Trophoblast cell (in vitro differentiated cells and primary cell): Measurements from ENCODE around the gene PPP1R1B.

Experiments used
- DNase-seq, 2 donors: peaks; one replicate each; pipeline ENCODE4 v3.0.0-alpha.2; 2016
- H2AFZ ChIP-seq: 2 replicates; pipeline ENCODE4 v1.6.1; 2013; ENCODE audit warnings: low read length, moderate library complexity, mild to moderate bottlenecking; ENCODE audit not compliant: insufficient read depth, poor library complexity
- H2AK5ac ChIP-seq: 2 replicates; pipeline ENCODE4 v1.6.1; 2013; ENCODE audit warnings: mild to moderate bottlenecking, low read length
- H2BK120ac ChIP-seq: 2 replicates; pipeline ENCODE4 v1.6.1; 2013; ENCODE audit warnings: low read length, mild to moderate bottlenecking, moderate library complexity; ENCODE audit not compliant: insufficient read depth, poor library complexity
- H2BK12ac ChIP-seq: 2 replicates; pipeline ENCODE4 v1.6.1; 2013; ENCODE audit warnings: mild to moderate bottlenecking, low read length, moderate library complexity
- H2BK5ac ChIP-seq: 2 replicates; pipeline ENCODE4 v1.6.1; 2013; ENCODE audit warnings: low read length, low read depth, moderate library complexity, mild to moderate bottlenecking; ENCODE audit not compliant: poor library complexity
- H3K14ac ChIP-seq: 2 replicates; pipeline ENCODE4 v1.6.1; 2013; ENCODE audit warnings: mild to moderate bottlenecking, low read length
- H3K18ac ChIP-seq: 2 replicates; pipeline ENCODE4 v1.6.1; 2013; ENCODE audit warnings: mild to moderate bottlenecking, low read length
- H3K23ac ChIP-seq: 2 replicates; pipeline ENCODE4 v1.6.1; 2013; ENCODE audit warnings: low read length
- H3K27ac ChIP-seq: 2 replicates; pipeline ENCODE4 v1.5.1; 2013; ENCODE audit warnings: low read depth, mild to moderate bottlenecking, inconsistent platforms, low read length, moderate library complexity
- H3K27me3 ChIP-seq: 2 replicates; pipeline ENCODE4 v1.6.1; 2013; ENCODE audit warnings: inconsistent platforms, mild to moderate bottlenecking, low read length, moderate library complexity; ENCODE audit not compliant: insufficient read depth
- H3K36me3 ChIP-seq, 2 experiments: 1 replicate in 1 of 2; 2 replicates in 1 of 2; pipeline ENCODE4 v1.6.1; 2013; ENCODE audit warnings: low read length in 2 of 2, mild to moderate bottlenecking in 2 of 2, moderate library complexity in 1 of 2; ENCODE audit not compliant: insufficient read depth in 2 of 2, control insufficient read depth in 1 of 2
- H3K4ac ChIP-seq: 2 replicates; pipeline ENCODE4 v1.6.1; 2013; ENCODE audit warnings: low read depth, mild to moderate bottlenecking, low read length, moderate library complexity
- H3K4me1 ChIP-seq, 2 experiments: 1 replicate in 1 of 2; 2 replicates in 1 of 2; pipeline ENCODE4 v1.6.1; 2013; ENCODE audit warnings: low read length in 2 of 2, mild to moderate bottlenecking in 2 of 2, moderate library complexity in 1 of 2; ENCODE audit not compliant: insufficient read depth in 2 of 2, control insufficient read depth in 1 of 2
- H3K4me2 ChIP-seq: 2 replicates; pipeline ENCODE4 v1.6.1; 2013; ENCODE audit warnings: inconsistent platforms, mild to moderate bottlenecking, low read length, moderate library complexity
- H3K4me3 ChIP-seq: 2 replicates; pipeline ENCODE4 v1.5.1; 2013; ENCODE audit warnings: mild to moderate bottlenecking, low read depth, low read length, inconsistent platforms
- H3K79me1 ChIP-seq: one replicate; pipeline ENCODE4 v1.6.1; 2013; ENCODE audit warnings: low read length
- H3K79me2 ChIP-seq: 2 replicates; pipeline ENCODE4 v1.6.1; 2013; ENCODE audit warnings: low read length, mild to moderate bottlenecking; ENCODE audit not compliant: control insufficient read depth, insufficient read depth, poor library complexity
- H3K9ac ChIP-seq: 2 replicates; pipeline ENCODE4 v1.6.1; 2013; ENCODE audit warnings: mild to moderate bottlenecking, low read length
- H3K9me3 ChIP-seq: 2 replicates; pipeline ENCODE4 v1.6.1; 2013; ENCODE audit warnings: low read depth, mild to moderate bottlenecking, control low read depth, inconsistent platforms, low read length; ENCODE audit not compliant: insufficient read depth
- H4K12ac ChIP-seq: 2 replicates; pipeline ENCODE4 v1.6.1; 2013; ENCODE audit warnings: low read depth, mild to moderate bottlenecking, low read length, moderate library complexity
- H4K8ac ChIP-seq: 2 replicates; pipeline ENCODE4 v1.6.1; 2013; ENCODE audit warnings: low read depth, mild to moderate bottlenecking, low read length, moderate library complexity
- H4K91ac ChIP-seq: one replicate; pipeline ENCODE4 v1.6.1; 2013; ENCODE audit warnings: low read depth, mild to moderate bottlenecking, low read length, moderate library complexity
- WGBS: extraction: QIAGEN DNeasy Blood & Tissue Kit; methylation state at CpG from one replicate; pipeline ENCODE4 v1.1.7; 2013; ENCODE audit warnings: missing lambda C conversion rate; ENCODE audit not compliant: insufficient read length, insufficient coverage; ENCODE audit errors: extremely low coverage; 5-methylcytosine and 5-hydroxymethylcytosine counted together

The PPP1R1B gene

DNA sequence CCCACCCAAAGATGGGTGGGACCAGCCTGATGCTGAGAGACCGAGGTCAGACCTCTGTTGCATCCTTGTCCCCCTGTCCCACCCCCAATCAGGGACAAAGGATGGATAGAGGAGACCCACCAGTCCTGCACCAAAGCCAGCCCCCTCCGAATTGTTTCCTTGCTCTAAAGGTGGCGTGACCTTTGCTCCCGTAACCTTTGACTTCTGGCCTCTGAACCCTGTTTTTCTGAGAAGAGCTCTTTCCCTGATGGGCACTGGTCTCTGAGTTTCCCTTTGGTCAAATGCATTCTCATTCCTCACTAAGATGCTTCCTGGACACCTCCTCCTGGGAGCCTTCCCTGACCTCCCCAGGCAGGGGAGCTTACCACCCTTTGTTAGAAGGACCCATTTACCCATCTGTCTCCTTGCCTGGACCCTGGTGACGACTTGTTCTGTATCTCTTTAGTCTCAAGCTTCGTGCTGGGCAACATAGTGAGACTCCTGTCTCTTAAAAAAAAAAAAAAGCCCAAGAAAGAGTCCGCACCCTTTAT lies 13.8 kb upstream of the PPP1R1B start:
- Histone ChIP-seq H2BK5ac (no peak overlapping the region), H3K27ac (no peak overlapping the region), H4K8ac (no peak overlapping the region), H2AFZ (no peak overlapping the region), H4K12ac (no peak overlapping the region), H3K14ac (no peak overlapping the region), H3K4me1 (peaks cover 0 to 3% of the 10 kb centered on the region in 2 experiments), H3K9me3 (peaks cover 4% of the 10 kb centered on the region), H3K4me3 (no peak overlapping the region), H3K23ac (no peak overlapping the region), H3K4ac (no peak overlapping the region), H3K36me3 (no peaks in the 10 kb centered on the region), H3K18ac (no peak overlapping the region), H2BK120ac (no peak overlapping the region), H2AK5ac (no peak overlapping the region), H4K91ac (no peak overlapping the region), H3K79me2 (no peaks in the 10 kb centered on the region), H3K27me3 (peaks cover 50% of the 10 kb centered on the region), H2BK12ac (no peak overlapping the region), H3K9ac (no peak overlapping the region), H3K4me2 (no peak overlapping the region), H3K79me1 (no peaks in the 10 kb centered on the region)
- DNase-seq: no peak
- WGBS: no CpG with 5 or more reads among the region's 7 CpGs

DNA sequence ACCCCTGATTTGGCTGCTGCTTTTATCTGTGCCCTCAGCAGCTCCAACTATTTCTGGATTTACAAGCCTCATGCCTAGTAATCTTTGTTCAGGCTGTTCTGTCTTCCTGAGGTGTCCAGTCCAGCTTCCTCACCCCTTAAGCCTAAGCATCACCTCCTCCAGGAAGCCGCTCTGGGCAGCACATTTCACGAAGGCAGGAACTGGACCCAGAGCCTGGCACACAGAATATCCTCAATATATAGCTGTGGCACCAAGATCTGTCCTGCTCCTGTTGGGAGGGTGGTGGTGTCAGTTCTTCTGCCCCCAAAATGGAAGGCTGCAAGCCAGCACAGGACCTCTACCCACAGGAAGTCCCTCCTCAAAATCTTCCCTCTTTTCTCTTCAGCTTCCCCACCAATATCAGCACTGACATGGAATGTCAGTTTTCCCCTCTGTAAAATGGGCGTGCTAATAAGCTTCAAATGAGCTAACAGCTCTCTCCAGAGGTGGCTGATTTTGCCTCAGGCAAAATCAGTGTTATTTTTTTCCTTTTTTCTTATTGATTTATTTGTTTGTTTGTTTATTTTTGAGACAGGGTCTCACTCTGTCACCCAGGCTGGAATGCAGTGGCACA lies 12.1 kb upstream of the PPP1R1B start:
- Histone ChIP-seq H3K27me3 (peaks cover 52% of the 10 kb centered on the region), H3K4me2 (no peak overlapping the region), H2BK12ac (no peak overlapping the region), H3K4ac (no peak overlapping the region), H4K91ac (no peak overlapping the region), H3K23ac (no peak overlapping the region), H3K18ac (no peak overlapping the region), H2AK5ac (no peak overlapping the region), H4K8ac (no peak overlapping the region), H3K4me1 (peaks cover 2 to 3% of the 10 kb centered on the region in 2 experiments), H2BK5ac (no peak overlapping the region), H2BK120ac (no peak overlapping the region), H3K14ac (no peak overlapping the region), H3K36me3 (no peaks in the 10 kb centered on the region), H3K9me3 (peaks cover 6% of the 10 kb centered on the region), H2AFZ (no peak overlapping the region), H3K4me3 (no peak overlapping the region), H3K27ac (no peak overlapping the region), H3K79me1 (no peaks in the 10 kb centered on the region), H3K79me2 (no peaks in the 10 kb centered on the region), H4K12ac (no peak overlapping the region), H3K9ac (no peak overlapping the region)
- no CpG with 5 or more reads among the region's 3 CpGs for WGBS
- no peak for DNase-seq

DNA sequence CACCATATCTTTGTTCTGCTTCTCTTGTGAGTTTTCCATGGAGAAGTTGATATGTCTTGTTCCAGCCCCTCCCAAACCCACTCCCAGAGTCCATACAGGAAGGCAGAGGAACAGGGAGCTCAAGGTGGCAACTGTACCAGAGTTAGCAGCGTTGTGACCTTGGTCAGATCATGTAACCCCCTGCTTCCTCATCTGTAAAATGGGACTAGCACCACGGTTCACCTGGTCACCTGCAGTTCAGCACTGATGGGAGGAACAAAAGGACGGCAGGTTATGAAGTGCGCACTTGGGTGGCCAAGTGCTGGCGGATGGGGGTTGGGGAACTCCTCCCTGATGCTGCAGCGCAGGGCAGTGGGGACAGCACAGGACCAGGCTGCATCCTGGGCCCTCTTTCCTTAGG lies 11.3 kb upstream of the PPP1R1B start:
- DNase-seq: no peak
- Histone ChIP-seq H2AFZ (no peak overlapping the region), H3K18ac (no peak overlapping the region), H3K4me2 (no peak overlapping the region), H3K9me3 (peaks cover 6% of the 10 kb centered on the region), H4K12ac (no peak overlapping the region), H3K14ac (no peak overlapping the region), H2BK5ac (no peak overlapping the region), H3K79me2 (no peaks in the 10 kb centered on the region), H4K8ac (no peak overlapping the region), H3K4me3 (no peak overlapping the region), H4K91ac (no peak overlapping the region), H2BK12ac (no peak overlapping the region), H3K23ac (no peak overlapping the region), H3K79me1 (no peaks in the 10 kb centered on the region), H3K4me1 (peaks cover 2 to 3% of the 10 kb centered on the region in 2 experiments), H3K27ac (no peak overlapping the region), H2AK5ac (no peak overlapping the region), H2BK120ac (no peak overlapping the region), H3K9ac (no peak overlapping the region), H3K36me3 (no peaks in the 10 kb centered on the region), H3K4ac (no peak overlapping the region), H3K27me3 (peaks cover 50% of the 10 kb centered on the region)
- no CpG with 5 or more reads among the region's 6 CpGs for WGBS

DNA sequence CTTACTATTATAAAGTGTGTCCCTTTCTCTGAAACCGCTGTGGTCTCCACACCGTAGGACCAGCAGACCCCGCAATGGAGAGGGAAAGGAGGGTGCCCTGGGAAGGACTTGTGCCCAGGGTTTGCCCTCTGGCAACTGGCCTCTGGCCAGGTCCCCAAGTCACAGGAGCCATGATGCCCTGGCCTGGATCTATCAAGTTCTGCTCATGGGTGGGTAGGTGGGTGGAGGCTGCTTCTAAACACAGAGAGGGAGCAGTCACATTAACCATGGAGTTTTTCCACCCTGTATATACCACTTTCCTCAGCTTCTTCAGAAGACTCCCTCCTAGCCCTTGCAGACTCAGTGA lies 9.7 kb upstream of the PPP1R1B start:
- no CpG with 5 or more reads among the region's 3 CpGs for WGBS
- no peak overlapping the region for H3K4ac ChIP-seq

More for the DNA sequence above, 9.7 kb upstream of the PPP1R1B start:
- no peak overlapping the region for H3K23ac ChIP-seq
- DNase-seq: no peak
- no peak overlapping the region for H2BK120ac ChIP-seq
- H3K4me3 ChIP-seq: peak overlapping the region; percentile 50
- H4K12ac ChIP-seq: no peak overlapping the region
- H4K8ac ChIP-seq: no peak overlapping the region
- no peak overlapping the region for H3K14ac ChIP-seq
- H3K9me3 ChIP-seq: peaks cover 6% of the 10 kb centered on the region
- no peak overlapping the region for H3K27ac ChIP-seq
- no peak overlapping the region for H4K91ac ChIP-seq
- no peaks in the 10 kb centered on the region for H3K79me1 ChIP-seq
- H2BK12ac ChIP-seq: no peak overlapping the region
- no peaks in the 10 kb centered on the region for H3K79me2 ChIP-seq
- H2AK5ac ChIP-seq: no peak overlapping the region
- H3K36me3 ChIP-seq: no peaks in the 10 kb centered on the region
- no peak overlapping the region for H3K4me2 ChIP-seq
- H3K18ac ChIP-seq: no peak overlapping the region
- peaks cover 2 to 3% of the 10 kb centered on the region in 2 experiments for H3K4me1 ChIP-seq
- peaks cover 47% of the 10 kb centered on the region for H3K27me3 ChIP-seq
- no peak overlapping the region for H2BK5ac ChIP-seq
- no peak overlapping the region for H3K9ac ChIP-seq
- H2AFZ ChIP-seq: no peak overlapping the region
